SK-N-MC (cell line): ENCODE measurements around the gene HP1BP3.

Source experiments
- EZH2 ChIP-seq: fragments of 200-600 bp; sonication (generic); IDR thresholded peaks from one replicate; pipeline ENCODE4 v1.6.1; 2017; ENCODE audit warnings: antibody characterized with exemption
- FOXP2 ChIP-seq: optimal IDR thresholded peaks from 2 replicates; pipeline ENCODE3; 2011; ENCODE audit warnings: mild to moderate bottlenecking, moderate library complexity; ENCODE audit not compliant: insufficient read depth; ENCODE audit errors: extremely low read length, control extremely low read depth
- POLR2AphosphoS5 ChIP-seq: IDR thresholded peaks from 2 replicates; pipeline ENCODE4 v1.6.1; 2012; ENCODE audit warnings: mild to moderate bottlenecking, low read depth, low read length, borderline replicate concordance

GRCh38 chr1:20735581-20736111 lies 51.5 kb downstream of the HP1BP3 start:
- TF ChIP-seq POLR2AphosphoS5, result no peak
- TF ChIP-seq EZH2, result no peak
- no peak for TF ChIP-seq FOXP2
